ENCODE measurements around the gene ZNF410. TPM values are rescaled to one million over a fixed set of nuclear protein-coding genes. Genes with fewer than 3 reads are reported as not detected.

ZNF410 gene
- total RNA-seq, 1 experiment from 2014 or later, result 28.1 TPM

GRCh38 chr14:73879027-73879426 lies 7.6 kb upstream of the ZNF410 start:
- no peak overlapping the region for H3K4ac ChIP-seq (ENCODE audit: low read depth, low read length)
- H2BK120ac ChIP-seq (ENCODE audit: low read depth, low read length, poor library complexity, severe bottlenecking), result no peak overlapping the region
- no peaks in the 10 kb centered on the region for H3K27me3 ChIP-seq (ENCODE audit: insufficient read depth, low read length)
- H4K8ac ChIP-seq (replicated peaks; ENCODE audit: insufficient read length, low read depth, low read length), result no peak overlapping the region
- no peaks in the 10 kb centered on the region for H3K27me3 Mint-ChIP-seq (ENCODE audit: low read depth)
- WGBS (ENCODE audit: extremely low coverage, insufficient read length, low lambda C conversion rate), result no CpG with 5 or more reads among the region's 1 CpG
- no peak overlapping the region for H3K9ac ChIP-seq (ENCODE audit: extremely low read depth, insufficient read length, low read length)
- H2BK20ac ChIP-seq (ENCODE audit: low read depth, low read length, poor library complexity, severe bottlenecking), result no peak overlapping the region
- no peaks in the 10 kb centered on the region for H3K4me1 Mint-ChIP-seq
- no peaks in the 10 kb centered on the region for H3K79me1 ChIP-seq (ENCODE audit: insufficient read depth, low read depth, low read length, poor library complexity, severe bottlenecking)
- no peak overlapping the region for H3T11ph ChIP-seq (ENCODE audit: low read length)
- no peak overlapping the region for H3K4me2 ChIP-seq (ENCODE audit: insufficient read depth, insufficient read length, low read length)
- H3K9me3 ChIP-seq (ENCODE audit: control insufficient read depth, low read depth, low read length), result no peaks in the 10 kb centered on the region
- H3K23ac ChIP-seq (ENCODE audit: insufficient read length, low read depth, low read length), result no peak overlapping the region
- no peak overlapping the region for H4K91ac ChIP-seq (ENCODE audit: insufficient read length, low read depth, low read length)
- no peak overlapping the region for H3K14ac ChIP-seq (ENCODE audit: insufficient read depth, low read length)
- no peak overlapping the region for H2BK12ac ChIP-seq (ENCODE audit: insufficient read length, low read depth, low read length)
- H3K4me1 ChIP-seq (ENCODE audit: insufficient read depth, low read length), result no peaks in the 10 kb centered on the region
- H4K20me1 ChIP-seq (ENCODE audit: control insufficient read depth, insufficient read depth, insufficient read length), result no peaks in the 10 kb centered on the region
- no peaks in the 10 kb centered on the region for H3K79me2 ChIP-seq (ENCODE audit: insufficient read depth, low read length)
- no peak overlapping the region for H2AFZ ChIP-seq (ENCODE audit: low read length)
- H2AK5ac ChIP-seq (ENCODE audit: insufficient read length, low read length), result no peak overlapping the region
- H2BK15ac ChIP-seq (ENCODE audit: low read depth, low read length), result no peak overlapping the region
- H4K5ac ChIP-seq (ENCODE audit: insufficient read length, low read depth, low read length), result no peak overlapping the region
- H3K27ac Mint-ChIP-seq, result no peak overlapping the region
- no peaks in the 10 kb centered on the region for H3K23me2 ChIP-seq (ENCODE audit: insufficient read length, low read depth, low read length, poor library complexity, severe bottlenecking)
- peaks cover 0 to 10% (median 5%) of the 10 kb centered on the region in 3 experiments; a peak in 4 of 7 replicates for H3K36me3 Mint-ChIP-seq (ENCODE audit: insufficient read depth in 1 of 3, low read depth in 3 of 3)
- H3K27ac ChIP-seq (ENCODE audit: insufficient read length, low read depth, low read length), result no peak overlapping the region
- no peak overlapping the region for H3K4me3 Mint-ChIP-seq
- H3K56ac ChIP-seq (ENCODE audit: insufficient read length, low read depth, low read length), result no peak overlapping the region
- no peak for DNase-seq
- H3K18ac ChIP-seq (ENCODE audit: insufficient read length, low read depth, low read length), result no peak overlapping the region
- no peak for TF ChIP-seq CTCF (conservative IDR thresholded peaks at IDR 0.05)
- H2BK5ac ChIP-seq (ENCODE audit: insufficient read length, low read length), result no peak overlapping the region
- no peaks in the 10 kb centered on the region; a peak in 1 of 5 replicates for H3K9me3 Mint-ChIP-seq
